CD4-positive, alpha-beta T cell treated with Interleukin-17A for 4 hours (primary cell): ENCODE measurements around the gene TMEM63C.
A peak's percentile ranks its signal among the peaks of the same experiment; 100 is the strongest.

ENCODE experiments used
- DNase-seq: peaks from one replicate; pipeline ENCODE4 v3.0.0-alpha.2; 2020; ENCODE audit warnings: mixed read lengths

TMEM63C gene

DNA sequence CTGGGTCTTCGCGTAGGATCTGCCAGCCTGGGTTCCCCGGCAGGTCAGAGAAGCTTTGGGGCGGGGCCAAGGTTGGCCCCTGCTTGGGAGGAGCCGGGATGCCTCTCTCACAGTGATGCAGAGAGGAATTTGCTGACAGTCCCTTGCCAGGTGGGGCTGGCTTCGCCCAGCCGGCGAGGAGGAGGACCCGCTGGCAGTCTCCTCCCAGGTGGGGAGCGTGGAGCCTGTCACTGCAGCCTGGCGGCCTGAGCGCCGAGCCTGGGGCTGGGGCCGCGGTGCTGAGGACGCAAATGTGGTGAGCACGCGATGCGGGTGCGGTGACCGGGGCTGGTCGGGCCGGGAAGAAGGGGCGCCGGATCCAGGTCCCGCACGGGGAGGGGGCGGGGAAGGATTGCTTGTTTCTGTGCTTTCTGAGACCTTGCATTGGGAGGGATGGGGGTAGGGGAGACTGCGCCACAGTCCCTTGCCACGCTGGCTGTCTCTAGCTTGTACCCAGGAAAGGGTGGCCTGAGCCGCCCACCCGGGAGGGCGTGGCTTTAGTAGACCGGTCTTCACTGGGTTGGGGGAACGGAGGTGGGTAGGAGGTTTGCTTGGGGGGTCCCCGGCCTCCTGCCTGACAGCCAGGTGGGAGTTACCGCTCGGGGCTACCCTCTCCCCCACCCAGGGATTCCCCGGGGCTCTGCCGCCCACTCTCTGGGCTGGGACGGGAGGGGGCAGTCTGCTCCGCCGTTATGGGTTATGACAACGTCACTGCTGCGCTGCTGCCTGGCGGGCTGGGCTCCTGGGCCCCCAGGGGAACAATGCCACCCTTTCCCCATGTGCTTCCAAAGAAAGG, at the start of gene TMEM63C:
TSS of gene TMEM63C (plus strand) at position 196 of the 835 bp plus-strand sequence. CDS start 37,016 bp downstream, outside the sequence.
- peak; percentile 65 for DNase-seq

DNA sequence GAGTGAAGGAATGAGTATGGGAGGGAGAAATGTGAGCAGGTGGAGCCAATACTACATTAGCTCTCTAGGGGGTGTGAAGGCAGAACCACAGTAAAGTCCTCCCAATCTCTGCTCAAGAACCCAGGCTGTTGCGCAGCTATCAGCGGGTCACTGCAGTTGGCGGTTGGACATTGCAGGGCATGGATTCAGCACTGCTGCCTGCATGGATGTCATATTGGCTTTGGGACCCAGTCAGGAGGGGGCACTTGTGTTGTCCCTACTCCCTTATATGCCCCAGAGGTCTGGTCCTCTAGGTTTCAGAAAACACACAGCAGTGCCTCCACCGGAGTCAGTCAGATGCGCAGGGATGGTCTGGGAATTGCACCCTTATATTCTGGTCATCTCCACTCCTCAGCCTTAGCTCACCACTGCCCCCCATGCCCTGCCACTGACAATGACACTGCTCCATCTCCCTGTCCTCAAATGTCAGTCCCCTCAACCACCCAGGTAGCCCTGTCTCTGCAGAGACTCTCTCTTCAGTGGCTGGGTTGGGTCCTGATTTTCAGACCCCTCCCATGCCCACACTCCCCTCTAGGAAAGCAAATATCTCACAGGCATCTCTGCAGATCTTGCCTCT, 49.6 kb upstream of the TMEM63C start:
- no peak for DNase-seq

GRCh38 chr14:77133720-77134338, 47.8 kb upstream of the TMEM63C start:
- DNase-seq = peak; percentile 57

- no peak for DNase-seq
Observed at GRCh38 chr14:77139022-77139421, 42.6 kb upstream of the TMEM63C start.

GRCh38 chr14:77139540-77140358, 41.8 kb upstream of the TMEM63C start:
- peak; percentile 36 for DNase-seq

DNA sequence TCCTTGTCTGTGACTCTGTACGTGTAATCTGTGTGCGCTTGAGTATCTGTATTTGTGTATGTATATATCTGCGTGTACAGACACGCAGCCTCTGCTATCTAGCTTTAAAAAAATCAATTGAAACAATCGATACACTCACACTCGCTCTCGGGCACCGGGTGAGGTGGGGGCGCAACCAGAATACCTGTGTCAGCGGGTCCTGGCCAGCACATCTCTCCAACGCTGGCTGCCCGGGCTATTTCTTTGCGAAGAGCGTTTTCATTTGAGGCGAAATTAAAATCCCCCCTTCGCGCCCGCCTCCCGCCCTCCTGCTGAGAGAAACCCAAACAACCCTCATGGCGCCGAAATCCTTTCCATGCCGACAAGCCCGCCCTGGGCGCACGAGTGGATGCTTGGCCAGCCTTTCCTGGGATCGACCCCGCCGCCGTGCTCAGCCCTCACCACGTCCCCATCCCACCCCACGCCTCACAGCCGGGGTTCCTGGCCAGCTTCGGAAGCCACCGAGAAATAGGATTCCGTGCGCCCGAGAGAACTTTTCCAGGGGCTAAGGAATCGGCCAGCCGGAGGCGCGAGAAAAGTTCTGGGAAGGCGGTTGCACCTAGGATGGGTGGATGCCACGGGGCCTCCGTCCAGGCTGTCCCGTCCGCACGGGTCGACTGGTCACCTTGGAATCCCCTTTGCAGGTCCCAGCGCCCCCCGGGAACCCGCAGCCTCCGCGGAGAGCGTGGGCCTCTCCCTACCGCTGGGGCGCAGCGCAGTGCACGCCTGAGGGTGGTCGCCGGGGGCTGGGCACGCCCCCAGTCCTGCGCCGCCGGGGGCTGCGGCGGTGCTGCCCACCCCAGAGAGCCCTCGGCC, 41.0 kb upstream of the TMEM63C start:
- no peak for DNase-seq

- DNase-seq = no peak
Observed at GRCh38 chr14:77141214-77142004, 40.2 kb upstream of the TMEM63C start, which contains the start of gene ZDHHC22. ZDHHC22 (minus strand) TSS chr14:77141791; CDS start chr14:77139738, 2,053 bp downstream.

DNA sequence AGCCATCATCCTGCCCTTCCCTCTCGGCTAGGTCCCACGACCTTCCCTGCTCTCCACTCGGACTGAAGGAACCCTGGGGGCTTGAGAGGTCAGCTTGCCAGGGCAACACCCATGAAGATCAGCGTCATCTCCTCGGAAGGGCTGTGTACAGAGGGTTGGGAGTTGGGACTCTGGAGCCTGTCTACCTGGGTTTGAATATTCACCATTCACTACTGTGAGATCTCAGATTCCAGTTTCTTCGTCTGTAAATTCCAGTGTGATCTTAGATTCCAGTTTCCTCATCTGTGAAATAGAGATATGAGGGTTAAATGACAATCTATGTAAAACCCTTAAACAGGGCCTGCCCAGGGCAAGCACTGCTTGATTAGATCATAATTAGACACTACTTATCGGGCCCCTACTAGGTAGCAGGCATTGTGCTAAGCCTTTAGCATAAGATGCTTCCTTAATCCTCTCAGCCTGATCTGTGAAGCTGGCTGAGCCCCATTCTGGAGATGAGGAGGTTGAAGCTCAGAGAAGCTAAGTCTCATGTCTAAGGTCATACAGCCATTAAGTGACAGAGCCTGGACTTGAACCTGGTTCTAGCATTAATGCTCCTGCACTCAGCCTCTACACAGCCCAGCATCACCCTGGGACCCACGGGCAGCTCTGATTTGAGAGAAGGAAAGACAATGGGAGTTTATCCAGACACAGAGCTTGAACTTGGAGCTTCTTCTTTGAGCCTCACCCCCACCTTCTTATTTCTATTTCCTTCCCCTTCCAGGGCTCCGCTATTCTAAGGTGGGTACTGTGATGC, 39.4 kb upstream of the TMEM63C start:
- no peak for DNase-seq

GRCh38 chr14:77143071-77143470, 38.5 kb upstream of the TMEM63C start:
- DNase-seq = no peak

DNA sequence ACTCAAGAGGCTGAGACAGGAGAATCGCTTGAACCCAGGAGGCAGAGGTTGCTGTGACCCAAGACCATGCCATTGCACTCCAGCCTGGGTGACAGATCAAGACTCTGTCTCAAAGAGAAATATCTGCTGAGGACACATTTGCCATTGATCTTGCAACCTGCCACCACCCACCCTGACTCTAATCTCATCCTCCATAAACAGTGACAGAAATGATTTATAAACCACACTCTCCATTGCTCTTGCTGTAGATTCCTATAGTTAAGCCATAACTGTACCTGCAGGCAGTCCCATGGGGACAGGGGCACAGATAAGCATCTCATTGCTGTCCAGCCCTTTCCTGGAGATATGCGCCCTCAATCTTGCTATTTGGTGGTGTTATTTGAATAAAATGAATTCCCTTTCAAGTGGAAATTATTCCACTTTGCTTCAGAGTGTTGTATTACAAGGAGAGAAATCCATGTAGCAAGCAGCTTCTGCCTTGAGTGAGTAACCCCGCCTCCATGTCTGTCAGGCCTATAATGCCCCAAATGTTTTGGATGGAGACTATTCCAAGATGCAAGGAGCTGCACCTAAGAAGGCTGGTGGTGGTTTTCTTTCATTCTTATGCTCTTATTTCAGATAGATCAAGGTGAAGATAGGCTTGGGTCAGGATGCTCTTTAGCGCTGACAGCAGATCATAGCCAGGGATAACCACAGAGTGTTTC, 37.0 kb upstream of the TMEM63C start:
- no peak for DNase-seq

DNA sequence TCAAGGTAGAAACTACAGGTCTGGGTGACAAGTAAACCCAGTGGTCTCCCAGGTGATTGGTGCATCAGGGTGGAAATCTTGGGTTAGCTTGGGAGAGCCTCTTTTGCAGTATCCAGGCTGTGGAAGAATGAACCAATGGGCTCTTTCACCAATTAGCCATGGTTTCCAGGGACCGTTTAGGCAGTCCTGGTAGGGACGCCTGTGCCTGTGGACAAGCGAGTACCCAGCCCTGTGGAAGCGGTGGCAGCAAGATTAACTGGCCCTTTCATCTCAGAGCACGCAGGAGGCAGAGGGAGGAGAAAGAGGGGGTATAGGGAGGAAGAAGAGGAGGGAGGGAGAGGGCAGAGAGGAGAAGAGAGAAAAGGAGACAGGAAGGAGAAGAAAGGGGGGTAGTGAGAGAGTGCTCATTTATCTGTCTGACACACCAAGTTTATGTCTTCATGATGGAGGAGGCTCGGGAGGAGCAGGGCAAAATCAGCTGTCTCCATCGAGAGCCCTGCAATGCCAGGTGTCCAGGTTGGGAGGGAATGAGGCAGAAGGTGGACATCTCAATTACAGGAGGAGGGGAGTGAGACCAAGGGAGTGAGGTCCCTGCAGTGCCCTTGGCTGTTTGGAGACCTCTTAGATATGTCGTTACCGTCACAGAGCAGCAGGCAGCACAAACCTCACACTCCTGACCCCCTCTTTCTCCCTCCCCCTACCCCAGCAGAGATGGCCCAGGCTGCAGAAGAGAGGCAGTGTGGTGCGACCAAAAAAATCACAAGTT, 35.4 kb upstream of the TMEM63C start:
- no peak for DNase-seq

DNA sequence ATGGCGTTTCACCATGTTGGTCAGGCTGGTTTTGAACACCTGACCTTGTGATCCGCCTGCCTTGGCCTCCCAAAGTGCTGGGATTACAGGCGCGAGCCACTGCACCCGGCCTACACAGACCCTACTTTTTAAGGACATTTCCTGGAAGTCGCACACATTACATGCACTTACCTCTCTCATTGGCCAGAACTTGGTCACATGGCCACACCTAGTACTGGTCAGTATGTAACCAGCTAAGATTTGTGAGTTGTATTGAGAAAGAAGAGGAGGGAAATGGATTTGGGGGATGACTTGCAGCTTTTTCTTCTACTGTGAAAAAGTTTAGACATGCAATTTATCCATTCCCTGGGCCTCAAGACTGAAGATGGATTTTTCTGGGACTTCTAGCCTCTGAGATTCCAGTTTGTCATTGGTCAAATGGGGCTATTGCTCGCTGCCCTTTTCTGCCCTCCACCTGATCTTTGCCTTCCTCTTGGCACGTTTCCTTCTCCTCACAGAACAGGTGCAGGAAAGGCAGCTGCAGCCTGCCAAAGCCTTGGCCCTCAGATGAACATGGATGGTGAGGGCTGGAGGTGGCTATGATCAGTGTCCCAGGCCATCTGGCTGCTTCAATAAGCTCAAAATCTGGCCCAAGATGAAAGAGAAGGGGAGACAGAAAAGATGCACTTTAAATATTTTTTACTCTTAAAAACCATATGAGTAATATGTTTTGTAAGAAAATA, 32.9 kb upstream of the TMEM63C start:
- no peak for DNase-seq

GRCh38 chr14:77151245-77151644, 30.4 kb upstream of the TMEM63C start:
- no peak for DNase-seq

GRCh38 chr14:77151918-77152588, 29.5 kb upstream of the TMEM63C start:
- no peak for DNase-seq

GRCh38 chr14:77153802-77154201, 27.8 kb upstream of the TMEM63C start:
- no peak for DNase-seq

GRCh38 chr14:77154421-77154820, 27.2 kb upstream of the TMEM63C start:
- DNase-seq = no peak

GRCh38 chr14:77155083-77155482, 26.5 kb upstream of the TMEM63C start:
- no peak for DNase-seq
